CD4-positive, alpha-beta T cell (primary cell): ENCODE data around the gene MALSU1. TPM values are rescaled to one million over a fixed set of nuclear protein-coding genes. Genes with fewer than 3 reads are reported as not detected.

Experiments used
- ATAC-seq: fragments of 200-7000 bp; cut with Tn5 transposase; one replicate; pipeline ENCODE4 v1.10.0; 2022; ENCODE audit warnings: mild to moderate bottlenecking; ENCODE audit not compliant: poor library complexity
- CTCF ChIA-PET: fragments of 350-600 bp; sonication (Branson Sonifier 250); formaldehyde crosslinking; loops from one replicate; lab custom pipeline; 2021; ENCODE audit warnings: antibody characterized with exemption, inconsistent platforms; lab: Charles Lee
- POLR2A ChIA-PET: fragments of 350-600 bp; sonication (Branson Sonifier 250); formaldehyde crosslinking; loops from one replicate; lab custom pipeline; 2021; ENCODE audit warnings: antibody characterized with exemption, inconsistent platforms; lab: Charles Lee
- DNase-seq, 14 experiments: peaks; one replicate each; pipeline ENCODE4 v3.0.0-alpha.2; 2013 to 2020; ENCODE audit warnings: mixed read lengths in 2 of 14
- H3K27ac ChIP-seq, 2 donors: one replicate each; pipeline versions ENCODE4 v1.5.1 to v1.7.0; 2013; ENCODE audit warnings: low read length in 2 of 2, low read depth in 1 of 2, mild to moderate bottlenecking in 1 of 2
- H3K27me3 ChIP-seq, 2 experiments: 1 replicate in 1 of 2; 2 replicates in 1 of 2; pipeline versions ENCODE4 v1.6.1 to v1.7.0; 2013; ENCODE audit warnings: low read length in 2 of 2, control low read depth in 1 of 2, mild to moderate bottlenecking in 1 of 2, moderate library complexity in 1 of 2; ENCODE audit not compliant: insufficient read depth in 2 of 2, control insufficient read depth in 1 of 2
- H3K36me3 ChIP-seq: one replicate; pipeline ENCODE4 v1.6.1; 2013; ENCODE audit warnings: low read length, control low read depth; ENCODE audit not compliant: insufficient read depth
- H3K4me1 ChIP-seq: one replicate; pipeline ENCODE4 v1.6.1; 2013; ENCODE audit warnings: low read length, control low read depth; ENCODE audit not compliant: insufficient read depth
- H3K4me3 ChIP-seq: one replicate; pipeline ENCODE4 v1.5.1; 2013; ENCODE audit warnings: mild to moderate bottlenecking, low read length, moderate library complexity
- H3K9me3 ChIP-seq, 2 experiments: 1 replicate in 1 of 2; 2 replicates in 1 of 2; pipeline versions ENCODE4 v1.6.1 to v1.7.0; 2013; ENCODE audit warnings: low read length in 2 of 2, mild to moderate bottlenecking in 2 of 2, control low read depth in 1 of 2, moderate library complexity in 1 of 2; ENCODE audit not compliant: control insufficient read depth in 1 of 2, insufficient read depth in 1 of 2
- H3K27ac Mint-ChIP-seq: one replicate; pipeline ENCODE4 v1.8.0; 2020; ENCODE audit warnings: mixed read lengths
- H3K27me3 Mint-ChIP-seq: one replicate; pipeline ENCODE4 v1.8.0; 2021; ENCODE audit warnings: mixed read lengths
- H3K36me3 Mint-ChIP-seq: one replicate; pipeline ENCODE4 v1.8.0; 2021; ENCODE audit warnings: low read depth, mixed read lengths
- H3K4me1 Mint-ChIP-seq: one replicate; pipeline ENCODE4 v1.8.0; 2021; ENCODE audit warnings: low read depth, mixed read lengths
- H3K4me3 Mint-ChIP-seq: one replicate; pipeline ENCODE4 v1.8.0; 2020; ENCODE audit warnings: mild to moderate bottlenecking, mixed read lengths
- H3K9me3 Mint-ChIP-seq: one replicate; pipeline ENCODE4 v1.8.0; 2020; ENCODE audit warnings: mixed read lengths
- CTCF ChIP-seq: fragments of 200-600 bp; IDR thresholded peaks from one replicate; pipeline ENCODE4 v1.8.0; 2022; ENCODE audit warnings: antibody characterized with exemption, mild to moderate bottlenecking
- intact Hi-C, 2 experiments: fragments of 100-400 bp; cut with DNase I in 1 of 2; cut with micrococcal nuclease in 1 of 2; formaldehyde crosslinking; loops; one replicate each; pipeline versions ENCODE4 v1.15.1 to v1.9.0; 2023 to 2025; cut with DNase I, micrococcal nuclease
- total RNA-seq, 174 experiments: library from RNA in 2 of 174; stranded (reverse) in 2 of 174; gene quantifications; one replicate each; pipeline ENCODE4 v1.2.3 and lab custom pipeline; 2021 to 2026

MALSU1 gene
- total RNA-seq, 2 experiments from 2014 or later: 50.5 to 50.9 TPM

DNA sequence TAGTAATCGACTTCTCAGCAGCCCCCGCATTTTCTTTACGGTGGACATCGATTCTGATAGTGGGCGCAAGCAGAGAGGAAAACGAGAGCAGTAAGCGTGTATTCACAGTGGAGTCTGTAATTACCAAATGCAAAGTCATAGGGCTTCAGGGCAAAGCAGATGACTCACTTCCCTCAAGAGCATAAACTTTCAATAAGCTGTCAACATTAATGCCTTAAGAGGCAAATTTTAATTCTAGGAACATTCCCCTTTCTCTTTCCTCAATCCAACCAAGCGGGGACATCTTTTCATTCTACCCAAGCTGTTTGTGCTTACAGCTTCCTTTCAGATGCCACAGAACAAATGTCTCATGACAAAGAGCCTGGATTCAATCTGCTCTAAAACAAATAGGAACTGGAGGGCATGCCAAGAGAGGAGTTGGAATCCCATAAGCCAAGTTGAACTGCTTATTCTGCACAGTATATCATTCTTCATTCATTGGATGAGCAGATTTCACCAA is 48.6 kb downstream of the MALSU1 start:
- CTCF ChIA-PET: interaction anchor here (0.5 kb wide), 1 partner anchor 19 kb away, joined by 4 read pairs; no protein-coding TSS in a partner anchor
- H3K27ac Mint-ChIP-seq: peak overlapping the region; percentile 54

DNA sequence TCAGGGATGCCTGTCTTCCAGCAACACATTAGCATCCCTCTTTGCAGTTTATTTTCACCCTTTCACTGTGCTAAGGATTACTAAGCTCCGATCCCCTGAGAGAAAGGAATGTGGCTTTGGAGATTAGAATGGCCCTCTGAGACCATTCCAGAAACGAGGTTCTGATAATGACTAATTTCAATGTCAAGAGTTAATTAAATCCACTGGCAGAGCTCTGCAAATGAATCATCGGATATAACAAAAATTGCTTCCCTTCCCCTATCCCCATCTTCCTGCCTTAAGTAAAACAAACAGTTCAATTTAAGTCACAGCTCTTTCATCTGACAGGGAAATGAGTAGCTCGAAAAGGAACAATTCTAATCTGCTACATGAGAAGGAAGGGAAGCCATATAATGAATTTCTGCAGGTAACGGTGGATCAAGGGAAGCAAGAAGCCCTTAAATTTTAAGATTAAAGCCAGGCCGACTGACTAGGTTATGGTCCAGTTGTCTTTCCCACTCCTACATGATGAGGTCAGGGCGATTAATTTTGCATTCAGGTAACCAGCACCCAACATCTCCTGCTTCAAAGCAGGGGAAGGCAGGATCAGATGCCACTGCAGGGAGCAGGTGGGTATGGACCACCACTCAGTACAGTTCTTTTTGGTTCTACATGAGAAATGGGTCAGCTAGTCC is 50.5 kb downstream of the MALSU1 start:
- no peak overlapping the region for H3K27ac ChIP-seq
- POLR2A ChIA-PET: no interaction called here
- H3K36me3 Mint-ChIP-seq: peaks cover 6% of the 10 kb centered on the region

More for the DNA sequence above, 48.6 kb downstream of the MALSU1 start:
- H3K4me1 Mint-ChIP-seq: peaks cover 29% of the 10 kb centered on the region
- H3K27ac ChIP-seq: no peak overlapping the region
- peak in 2 of 14 experiments; percentile 13 to 16 for DNase-seq
- H3K36me3 ChIP-seq: no peaks in the 10 kb centered on the region
- TF ChIP-seq CTCF: no peak
- no peaks in the 10 kb centered on the region for H3K27me3 Mint-ChIP-seq
- peaks cover 2% of the 10 kb centered on the region for H3K4me1 ChIP-seq
- no peak overlapping the region for H3K4me3 ChIP-seq
- H3K9me3 ChIP-seq: no peaks in the 10 kb centered on the region
- no peak for ATAC-seq
- peak overlapping the region; percentile 83 for H3K4me3 Mint-ChIP-seq
- intact Hi-C loops: no loop called here
- POLR2A ChIA-PET: interaction anchor here (0.8 to 1.7 kb wide), 2 partner anchors 10 to 183 kb away, joined by 4 read pairs; no protein-coding TSS in a partner anchor
- H3K9me3 Mint-ChIP-seq: no peaks in the 10 kb centered on the region
- H3K36me3 Mint-ChIP-seq: peaks cover 6% of the 10 kb centered on the region
- H3K27me3 ChIP-seq: no peaks in the 10 kb centered on the region

DNA sequence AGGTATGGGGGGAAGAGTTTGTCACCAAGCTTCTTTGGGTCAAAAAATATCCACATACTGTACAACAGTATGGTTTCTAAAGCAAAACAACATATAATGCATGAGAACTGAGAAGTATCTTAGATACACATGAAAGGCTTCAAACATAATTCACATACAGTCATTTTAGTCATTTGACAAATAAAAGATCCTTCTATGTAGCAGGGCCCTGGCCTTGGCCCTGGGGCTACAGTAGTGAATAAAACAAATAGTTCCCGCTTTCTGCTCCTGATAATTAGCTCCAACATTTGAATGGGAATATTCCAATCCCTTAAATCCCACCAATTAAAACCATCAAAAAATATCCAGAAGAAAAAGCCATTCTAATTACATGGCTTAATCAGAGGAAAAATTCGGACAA is 51.3 kb downstream of the MALSU1 start:
- Mint-ChIP-seq H3K27me3 (no peaks in the 10 kb centered on the region), H3K27ac (no peak overlapping the region), H3K36me3 (peaks cover 6% of the 10 kb centered on the region), H3K9me3 (no peaks in the 10 kb centered on the region), H3K4me1 (peaks cover 21% of the 10 kb centered on the region), H3K4me3 (no peak overlapping the region)
- ATAC-seq: no peak
- no peak overlapping the region for H3K4me3 ChIP-seq
- ChIA-PET CTCF (interaction anchor here (1.3 kb wide), 1 partner anchor 77 kb away, joined by 5 read pairs; no protein-coding TSS in a partner anchor), POLR2A (no interaction called here)
- no peaks in the 10 kb centered on the region for H3K9me3 ChIP-seq
- H3K4me1 ChIP-seq: peaks cover 2% of the 10 kb centered on the region
- no peaks in the 10 kb centered on the region for H3K27me3 ChIP-seq
- H3K36me3 ChIP-seq: no peaks in the 10 kb centered on the region
- no peak for TF ChIP-seq CTCF
- intact Hi-C loops: loop anchor here (10.0 kb wide), 2 partner anchors 76 to 364 kb away; partner anchors contain the start of gene STK31 (in 2 of the 2)
- no peak for DNase-seq
- H3K27ac ChIP-seq: no peak overlapping the region

More for the DNA sequence above, 50.5 kb downstream of the MALSU1 start:
- intact Hi-C loops: loop anchor here (10.0 kb wide), 2 partner anchors 75 to 365 kb away; partner anchors contain the start of gene STK31 (in 2 of the 2)
- H3K27me3 ChIP-seq: no peaks in the 10 kb centered on the region
- H3K36me3 ChIP-seq: no peaks in the 10 kb centered on the region
- DNase-seq (no peak), ATAC-seq (no peak)
- Mint-ChIP-seq H3K9me3 (no peaks in the 10 kb centered on the region), H3K4me1 (peaks cover 29% of the 10 kb centered on the region), H3K27me3 (no peaks in the 10 kb centered on the region), H3K4me3 (no peak overlapping the region), H3K27ac (no peak overlapping the region)
- H3K4me1 ChIP-seq: peaks cover 2% of the 10 kb centered on the region
- H3K4me3 ChIP-seq: no peak overlapping the region
- H3K9me3 ChIP-seq: no peaks in the 10 kb centered on the region
- TF ChIP-seq CTCF: no peak
- CTCF ChIA-PET: interaction anchor here (1.3 kb wide), 1 partner anchor 77 kb away, joined by 5 read pairs; no protein-coding TSS in a partner anchor
